ENCODE results near the gene PRUNE1.

Gene PRUNE1

GRCh38 chr1:151007853-151008243 lies 401 bp upstream of the PRUNE1 start:
- no peak for DNase-seq

- no peak for DNase-seq
Measured at GRCh38 chr1:151009206-151009587, 948 bp downstream of the PRUNE1 start.

GRCh38 chr1:151009674-151010345 lies 1.6 kb downstream of the PRUNE1 start:
- no peak for DNase-seq

GRCh38 chr1:151010346-151010726 lies 2.1 kb downstream of the PRUNE1 start:
- DNase-seq, result no peak

GRCh38 chr1:151011154-151011850 lies 3.1 kb downstream of the PRUNE1 start:
- peak; percentile 30 for DNase-seq

- no peak for DNase-seq
Measured at GRCh38 chr1:151012684-151013471, 4.6 kb downstream of the PRUNE1 start.

- DNase-seq, result peak; percentile 87
Measured at GRCh38 chr1:151013518-151013917, 5.3 kb downstream of the PRUNE1 start.

- DNase-seq, result peak; percentile 85
Measured at GRCh38 chr1:151024540-151025146, 16.4 kb downstream of the PRUNE1 start.

GRCh38 chr1:151026460-151026859 lies 18.2 kb downstream of the PRUNE1 start:
- no peak for DNase-seq

GRCh38 chr1:151032164-151032563 lies 23.9 kb downstream of the PRUNE1 start:
- DNase-seq, result no peak

- DNase-seq, result no peak
Measured at GRCh38 chr1:151035167-151035566, 26.9 kb downstream of the PRUNE1 start.

GRCh38 chr1:151036356-151036755 lies 28.1 kb downstream of the PRUNE1 start, which contains the start of gene BNIPL:
Gene BNIPL, plus strand, starts transcription at chr1:151036586. Its CDS starts 140 bp downstream, at chr1:151036726.
- DNase-seq, result no peak

GRCh38 chr1:151037032-151037431 lies 28.8 kb downstream of the PRUNE1 start:
- no peak for DNase-seq

GRCh38 chr1:151039521-151039920 lies 31.3 kb downstream of the PRUNE1 start:
- DNase-seq, result peak; percentile 63

GRCh38 chr1:151043163-151043562 lies 34.9 kb downstream of the PRUNE1 start:
- DNase-seq, result no peak

GRCh38 chr1:151047591-151047924 lies 39.3 kb downstream of the PRUNE1 start, which contains the start of gene C1orf56:
Gene C1orf56, plus strand, starts transcription at chr1:151047751. Its CDS starts 97 bp downstream, at chr1:151047848.
- DNase-seq, result peak; percentile 66

GRCh38 chr1:151047925-151048644 lies 39.8 kb downstream of the PRUNE1 start:
- peak; percentile 87 for DNase-seq

- no peak for DNase-seq
Measured at GRCh38 chr1:151048645-151049032, 40.4 kb downstream of the PRUNE1 start.

GRCh38 chr1:151049458-151049857 lies 41.2 kb downstream of the PRUNE1 start:
- no peak for DNase-seq

- DNase-seq, result no peak
Measured at GRCh38 chr1:151050051-151050688, 41.9 kb downstream of the PRUNE1 start.

GRCh38 chr1:151051356-151052009 lies 43.2 kb downstream of the PRUNE1 start:
- no peak for DNase-seq

All from hematopoietic multipotent progenitor cell treated with erythropoietin and hydrocortisone succinate and interleukin-3 and kit ligand, for 8 days (in vitro differentiated cells).